Ramos (cell line): ENCODE measurements around the gene DLGAP4.
"Not testable (repeated sequence)": the region's sequence is repeated elsewhere in the genome, so short reads cannot be mapped to it uniquely, and the experiment has no call there.

Source experiments
- in situ Hi-C: fragments of 300-500 bp; cut with MboI; formaldehyde crosslinking; loops from one replicate; pipeline ENCODE4 v1.14.3; 2022; ENCODE audit warnings: low sequenced_read_pairs; ENCODE audit not compliant: unreplicated experiment

Gene DLGAP4

GRCh38 chr20:36466089-36466488, 159.9 kb downstream of the DLGAP4 start:
- in situ Hi-C loops: no loop called here

- in situ Hi-C loops: no loop called here
These were observed 161.2 kb downstream of the DLGAP4 start for GRCh38 chr20:36467076-36467999.

GRCh38 chr20:36468149-36469000, 162.2 kb downstream of the DLGAP4 start:
- in situ Hi-C loops: no loop called here

GRCh38 chr20:36469973-36470372, 163.8 kb downstream of the DLGAP4 start:
- in situ Hi-C loops: no loop called here

GRCh38 chr20:36471885-36472636, 165.9 kb downstream of the DLGAP4 start:
- in situ Hi-C loops: no loop called here

GRCh38 chr20:36472637-36473090, 166.5 kb downstream of the DLGAP4 start:
- in situ Hi-C loops: no loop called here

- in situ Hi-C loops: no loop called here
These were observed 167.0 kb downstream of the DLGAP4 start for GRCh38 chr20:36473164-36473563.

- in situ Hi-C loops: no loop called here
These were observed 168.4 kb downstream of the DLGAP4 start for GRCh38 chr20:36474563-36474962.

- in situ Hi-C loops: not testable (repeated sequence)
These were observed 168.9 kb downstream of the DLGAP4 start for GRCh38 chr20:36475054-36475453.

GRCh38 chr20:36477475-36477874, 171.3 kb downstream of the DLGAP4 start:
- in situ Hi-C loops: no loop called here

- in situ Hi-C loops: no loop called here
These were observed 172.2 kb downstream of the DLGAP4 start for GRCh38 chr20:36478137-36478905.

GRCh38 chr20:36479938-36480337, 173.8 kb downstream of the DLGAP4 start:
- in situ Hi-C loops: no loop called here

GRCh38 chr20:36480456-36481048, 174.4 kb downstream of the DLGAP4 start:
- in situ Hi-C loops: no loop called here

GRCh38 chr20:36481380-36482043, 175.4 kb downstream of the DLGAP4 start:
- in situ Hi-C loops: no loop called here

- in situ Hi-C loops: no loop called here
These were observed 175.9 kb downstream of the DLGAP4 start for GRCh38 chr20:36482044-36482473.

GRCh38 chr20:36483209-36483918, 177.2 kb downstream of the DLGAP4 start:
- in situ Hi-C loops: no loop called here

- in situ Hi-C loops: no loop called here
These were observed 178.0 kb downstream of the DLGAP4 start for GRCh38 chr20:36483919-36484808.
